Effector CD4-positive, alpha-beta T cell (primary cell): ENCODE measurements around the gene MCRS1.
"Not testable (repeated sequence)": the region's sequence is repeated elsewhere in the genome, so short reads cannot be mapped to it uniquely, and the experiment has no call there.

Experiments used
- DNase-seq: peaks from one replicate; pipeline ENCODE4 v3.0.0-alpha.2; 2020
- total RNA-seq: gene quantifications from one replicate; lab custom pipeline; 2026; lab: John Stamatoyannopoulos, UW

Gene MCRS1
- total RNA-seq: 59.5 reads per million, percentile 72 among the genes with 10 or more reads in this experiment

GRCh38 chr12:49567611-49568441 is at the start of gene MCRS1:
Gene MCRS1 (minus strand): TSS chr12:49568142. CDS start chr12:49566731, 1,411 bp downstream.
- peak; percentile 85 for DNase-seq

- DNase-seq: no peak
Measured at GRCh38 chr12:49616533-49617219, 48.7 kb upstream of the MCRS1 start.

GRCh38 chr12:49615725-49616124 is 47.8 kb upstream of the MCRS1 start:
- DNase-seq: no peak

GRCh38 chr12:49612210-49612609 is 44.3 kb upstream of the MCRS1 start:
- DNase-seq: no peak

- DNase-seq: not testable (repeated sequence)
Measured at GRCh38 chr12:49610785-49611184, 42.8 kb upstream of the MCRS1 start.

GRCh38 chr12:49609875-49610154 is 41.9 kb upstream of the MCRS1 start:
- DNase-seq: no peak

GRCh38 chr12:49609059-49609874 is 41.3 kb upstream of the MCRS1 start:
- no peak for DNase-seq

- DNase-seq: not testable (repeated sequence)
Measured at GRCh38 chr12:49605539-49605938, 37.6 kb upstream of the MCRS1 start, which contains the start of gene FAM186B. Gene FAM186B (minus strand): TSS chr12:49605639. CDS start chr12:49605477, 162 bp downstream.

GRCh38 chr12:49604856-49605255 is 36.9 kb upstream of the MCRS1 start:
- DNase-seq: no peak

GRCh38 chr12:49603721-49604120 is 35.8 kb upstream of the MCRS1 start:
- no peak for DNase-seq

- DNase-seq: no peak
Measured at GRCh38 chr12:49599961-49600360, 32.0 kb upstream of the MCRS1 start.

GRCh38 chr12:49598527-49598926 is 30.6 kb upstream of the MCRS1 start:
- DNase-seq: no peak

GRCh38 chr12:49588721-49589516 is 21.0 kb upstream of the MCRS1 start:
- no peak for DNase-seq

- no peak for DNase-seq
Measured at GRCh38 chr12:49588281-49588680, 20.3 kb upstream of the MCRS1 start.

GRCh38 chr12:49587174-49587908 is 19.4 kb upstream of the MCRS1 start:
- no peak for DNase-seq

GRCh38 chr12:49585477-49586459 is 17.8 kb upstream of the MCRS1 start:
- no peak for DNase-seq

GRCh38 chr12:49584591-49584990 is 16.6 kb upstream of the MCRS1 start:
- DNase-seq: no peak

GRCh38 chr12:49583366-49584094 is 15.6 kb upstream of the MCRS1 start:
- DNase-seq: no peak

- DNase-seq: no peak
Measured at GRCh38 chr12:49582850-49583249, 14.9 kb upstream of the MCRS1 start.

GRCh38 chr12:49582201-49582600 is 14.3 kb upstream of the MCRS1 start:
- no peak for DNase-seq
